NCI-H2107 (cell line): ENCODE data around the gene CCDC92.

Experiments
- DNase-seq: peaks from one replicate; lab custom pipeline; 2025; lab: John Stamatoyannopoulos, UW

CCDC92 gene

DNA sequence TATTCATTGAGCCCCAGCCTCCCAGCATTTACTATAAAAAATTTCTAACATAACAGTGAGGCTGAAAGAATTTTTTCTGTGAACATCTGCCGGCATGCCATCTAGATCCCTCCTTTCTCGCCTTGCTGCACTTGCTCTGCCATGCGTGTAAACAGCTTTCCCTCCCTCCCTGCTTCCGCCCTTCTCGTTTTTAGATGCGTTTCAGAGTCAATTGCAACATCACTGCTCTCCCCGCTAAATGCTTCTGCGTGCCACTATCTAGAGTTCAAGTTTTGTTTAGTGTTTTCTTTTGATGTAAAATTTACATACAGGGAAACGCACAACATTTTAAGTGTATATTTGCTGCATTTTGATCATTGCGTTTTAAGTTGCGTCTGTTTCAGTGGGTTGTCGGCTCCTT is 83.6 kb downstream of the CCDC92 start:
- DNase-seq = no peak

DNA sequence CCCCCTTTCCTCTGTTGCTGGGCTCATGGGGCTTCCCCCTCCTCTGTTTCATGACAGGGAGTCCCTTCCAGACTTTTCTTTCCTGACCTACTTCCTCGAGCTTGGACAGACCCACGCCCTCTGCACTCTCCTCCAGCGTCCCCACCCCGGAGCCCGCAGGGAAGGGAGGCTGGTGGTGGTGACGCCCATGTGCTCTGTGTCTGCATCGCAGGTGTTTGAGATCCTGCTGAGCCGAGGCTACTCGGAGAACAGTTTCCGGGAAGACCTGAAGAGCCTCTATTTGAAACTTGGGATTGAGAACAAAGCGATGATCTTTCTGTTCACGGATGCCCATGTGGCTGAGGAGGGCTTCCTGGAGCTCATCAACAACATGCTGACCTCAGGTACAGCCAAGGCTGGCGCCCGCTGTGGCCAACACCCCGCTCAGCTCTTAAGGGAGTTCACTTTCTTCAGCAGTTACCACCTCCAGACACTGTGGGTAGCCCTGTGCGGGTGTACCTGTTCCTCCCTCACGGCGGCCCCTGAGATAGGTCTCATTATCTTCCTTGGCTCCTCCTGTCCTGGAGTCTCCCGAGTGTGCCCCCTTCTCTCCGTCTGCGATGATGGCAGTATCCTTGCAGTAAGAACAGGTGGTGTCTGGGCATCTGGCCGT is 85.6 kb downstream of the CCDC92 start:
- DNase-seq = no peak

DNA sequence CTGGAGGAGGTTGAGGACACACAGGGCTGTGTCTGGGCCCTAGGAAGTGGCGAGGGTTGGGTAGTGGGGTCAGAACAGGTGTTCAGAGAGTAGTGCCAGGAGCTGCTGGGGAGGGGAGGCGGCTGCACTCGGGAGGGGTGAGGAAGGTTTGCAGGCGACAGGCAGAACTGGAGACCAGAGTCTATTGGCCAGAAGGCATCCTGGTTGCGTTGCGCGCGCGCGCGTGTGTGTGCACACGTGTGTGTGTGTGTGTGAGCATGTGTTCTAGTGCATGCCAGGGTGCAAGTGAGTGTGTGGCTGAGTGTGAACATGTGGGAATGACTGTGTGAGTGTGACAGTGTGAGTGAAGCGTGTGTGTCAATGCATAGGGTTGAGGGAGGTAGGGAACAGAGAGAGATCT is 86.4 kb downstream of the CCDC92 start:
- DNase-seq = no peak
